Activated naive CD8-positive, alpha-beta T cell (primary cell): ENCODE data around the gene BSDC1.
"Not testable (repeated sequence)": the region's sequence is repeated elsewhere in the genome, so short reads cannot be mapped to it uniquely, and the experiment has no call there.

Source experiments
- H3K27ac Mint-ChIP-seq: one replicate; pipeline ENCODE4 v1.8.0; 2021; ENCODE audit warnings: mixed read lengths
- H3K27me3 Mint-ChIP-seq: one replicate; pipeline ENCODE4 v1.8.0; 2021; ENCODE audit warnings: mixed read lengths
- H3K36me3 Mint-ChIP-seq: one replicate; pipeline ENCODE4 v1.8.0; 2021; ENCODE audit warnings: mixed read lengths
- H3K4me1 Mint-ChIP-seq: one replicate; pipeline ENCODE4 v1.8.0; 2021; ENCODE audit warnings: low read depth, mixed read lengths
- H3K4me3 Mint-ChIP-seq: one replicate; pipeline ENCODE4 v1.8.0; 2021; ENCODE audit warnings: mild to moderate bottlenecking, mixed read lengths
- H3K9me3 Mint-ChIP-seq: one replicate; pipeline ENCODE4 v1.8.0; 2021; ENCODE audit warnings: low read depth, mixed read lengths

Gene BSDC1

GRCh38 chr1:32405672-32406467, 11.6 kb upstream of the BSDC1 start:
- H3K27ac Mint-ChIP-seq: no peak overlapping the region
- H3K36me3 Mint-ChIP-seq: no peaks in the 10 kb centered on the region
- no peaks in the 10 kb centered on the region for H3K27me3 Mint-ChIP-seq
- no peaks in the 10 kb centered on the region for H3K4me1 Mint-ChIP-seq
- no peaks in the 10 kb centered on the region for H3K9me3 Mint-ChIP-seq
- no peak overlapping the region for H3K4me3 Mint-ChIP-seq

- Mint-ChIP-seq H3K27me3 (no peaks in the 10 kb centered on the region), H3K4me3 (no peak overlapping the region), H3K4me1 (no peaks in the 10 kb centered on the region), H3K27ac (no peak overlapping the region), H3K36me3 (no peaks in the 10 kb centered on the region), H3K9me3 (no peaks in the 10 kb centered on the region)
These were observed 10.7 kb upstream of the BSDC1 start for GRCh38 chr1:32404946-32405345.

- Mint-ChIP-seq H3K27me3 (no peaks in the 10 kb centered on the region), H3K4me1 (no peaks in the 10 kb centered on the region), H3K27ac (no peak overlapping the region), H3K4me3 (no peak overlapping the region), H3K36me3 (no peaks in the 10 kb centered on the region), H3K9me3 (no peaks in the 10 kb centered on the region)
These were observed 6.8 kb upstream of the BSDC1 start for GRCh38 chr1:32400876-32401631.

GRCh38 chr1:32399843-32400242, 5.6 kb upstream of the BSDC1 start:
- Mint-ChIP-seq H3K4me1 (peaks cover 4% of the 10 kb centered on the region), H3K36me3 (no peaks in the 10 kb centered on the region), H3K9me3 (no peaks in the 10 kb centered on the region), H3K27ac (no peak overlapping the region), H3K27me3 (no peaks in the 10 kb centered on the region), H3K4me3 (no peak overlapping the region)

GRCh38 chr1:32398401-32398800, 4.2 kb upstream of the BSDC1 start:
- H3K36me3 Mint-ChIP-seq: no peaks in the 10 kb centered on the region
- no peaks in the 10 kb centered on the region for H3K9me3 Mint-ChIP-seq
- H3K27ac Mint-ChIP-seq: no peak overlapping the region
- H3K4me3 Mint-ChIP-seq: no peak overlapping the region
- H3K27me3 Mint-ChIP-seq: no peaks in the 10 kb centered on the region
- peaks cover 16% of the 10 kb centered on the region for H3K4me1 Mint-ChIP-seq

GRCh38 chr1:32396524-32396923, 2.3 kb upstream of the BSDC1 start:
- H3K27ac Mint-ChIP-seq, H3K36me3 Mint-ChIP-seq, H3K9me3 Mint-ChIP-seq, H3K4me3 Mint-ChIP-seq, H3K27me3 Mint-ChIP-seq: not testable (repeated sequence)
- peaks cover 28% of the 10 kb centered on the region for H3K4me1 Mint-ChIP-seq

GRCh38 chr1:32394890-32395432, 720 bp upstream of the BSDC1 start:
- H3K36me3 Mint-ChIP-seq: no peaks in the 10 kb centered on the region

GRCh38 chr1:32393832-32394140, 455 bp downstream of the BSDC1 start:
- Mint-ChIP-seq H3K27me3 (no peaks in the 10 kb centered on the region), H3K4me3 (peak overlapping the region; percentile 99), H3K27ac (peak overlapping the region; percentile 100), H3K4me1 (peaks cover 28% of the 10 kb centered on the region), H3K36me3 (no peaks in the 10 kb centered on the region), H3K9me3 (no peaks in the 10 kb centered on the region)

More at GRCh38 chr1:32394890-32395432, 720 bp upstream of the BSDC1 start:
- Mint-ChIP-seq H3K27ac (peak overlapping the region; percentile 100), H3K4me3 (peak overlapping the region; percentile 99), H3K27me3 (no peaks in the 10 kb centered on the region), H3K9me3 (no peaks in the 10 kb centered on the region), H3K4me1 (peaks cover 28% of the 10 kb centered on the region)

- Mint-ChIP-seq H3K36me3 (no peaks in the 10 kb centered on the region), H3K27me3 (no peaks in the 10 kb centered on the region), H3K27ac (peak overlapping the region; percentile 100), H3K9me3 (no peaks in the 10 kb centered on the region), H3K4me1 (peaks cover 28% of the 10 kb centered on the region), H3K4me3 (peak overlapping the region; percentile 99)
These were observed 1.1 kb downstream of the BSDC1 start for GRCh38 chr1:32393136-32393535.

GRCh38 chr1:32392325-32392724, 1.9 kb downstream of the BSDC1 start:
- H3K9me3 Mint-ChIP-seq: no peaks in the 10 kb centered on the region
- no peaks in the 10 kb centered on the region for H3K36me3 Mint-ChIP-seq
- peaks cover 32% of the 10 kb centered on the region for H3K4me1 Mint-ChIP-seq
- peak overlapping the region; percentile 99 for H3K4me3 Mint-ChIP-seq
- no peak overlapping the region for H3K27ac Mint-ChIP-seq
- no peaks in the 10 kb centered on the region for H3K27me3 Mint-ChIP-seq

GRCh38 chr1:32390904-32391870, 3.1 kb downstream of the BSDC1 start:
- Mint-ChIP-seq H3K27ac (no peak overlapping the region), H3K9me3 (no peaks in the 10 kb centered on the region), H3K4me1 (peaks cover 34% of the 10 kb centered on the region), H3K27me3 (no peaks in the 10 kb centered on the region), H3K4me3 (no peak overlapping the region), H3K36me3 (no peaks in the 10 kb centered on the region)

GRCh38 chr1:32388641-32389040, 5.6 kb downstream of the BSDC1 start:
- H3K36me3 Mint-ChIP-seq: no peaks in the 10 kb centered on the region
- H3K27ac Mint-ChIP-seq: no peak overlapping the region
- no peaks in the 10 kb centered on the region for H3K9me3 Mint-ChIP-seq
- H3K4me1 Mint-ChIP-seq: peaks cover 20% of the 10 kb centered on the region
- H3K27me3 Mint-ChIP-seq: no peaks in the 10 kb centered on the region
- H3K4me3 Mint-ChIP-seq: no peak overlapping the region

- H3K27ac Mint-ChIP-seq: no peak overlapping the region
- no peaks in the 10 kb centered on the region for H3K36me3 Mint-ChIP-seq
- H3K9me3 Mint-ChIP-seq: no peaks in the 10 kb centered on the region
- H3K27me3 Mint-ChIP-seq: no peaks in the 10 kb centered on the region
- no peak overlapping the region for H3K4me3 Mint-ChIP-seq
- peaks cover 6% of the 10 kb centered on the region for H3K4me1 Mint-ChIP-seq
These were observed 7.4 kb downstream of the BSDC1 start for GRCh38 chr1:32386676-32387392.

- Mint-ChIP-seq H3K36me3 (peaks cover 3% of the 10 kb centered on the region), H3K4me3 (no peak overlapping the region), H3K27ac (no peak overlapping the region), H3K4me1 (no peaks in the 10 kb centered on the region), H3K9me3 (no peaks in the 10 kb centered on the region), H3K27me3 (no peaks in the 10 kb centered on the region)
These were observed 14.2 kb downstream of the BSDC1 start for GRCh38 chr1:32380057-32380456.
